ENCODE data around the gene LHPP. TPM values are rescaled to one million over a fixed set of nuclear protein-coding genes. Genes with fewer than 3 reads are reported as not detected.
"Not testable (repeated sequence)": the region's sequence is repeated elsewhere in the genome, so short reads cannot be mapped to it uniquely, and the experiment has no call there.

Gene LHPP
- total and polyA plus RNA-seq, 4 donors, result 15.0 to 58.3 (median 35.9) TPM

DNA sequence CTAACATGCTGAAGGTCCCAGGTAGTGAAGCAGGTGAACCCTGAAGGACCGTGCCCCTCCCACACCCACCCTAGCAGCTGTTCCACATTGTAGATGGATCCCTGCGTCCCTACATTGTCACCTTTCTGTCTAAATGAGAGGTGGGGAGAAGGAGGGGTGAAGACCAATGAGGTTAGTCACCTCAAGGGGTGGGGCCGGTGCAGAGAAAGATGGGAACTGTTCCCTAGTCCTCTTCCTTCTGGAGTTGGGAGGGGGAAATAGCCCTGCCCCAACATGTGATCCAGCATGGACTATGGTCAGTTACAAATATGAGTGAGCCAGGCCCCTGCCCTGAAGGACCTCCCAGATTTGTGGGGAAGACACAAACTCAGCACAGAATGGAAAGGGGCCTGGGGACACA lies 124.5 kb downstream of the LHPP start:
- H3K4me3 ChIP-seq (ENCODE audit: low read depth, low read length), result no peak overlapping the region
- H3K27me3 ChIP-seq (ENCODE audit: control insufficient read depth, insufficient read depth, low read length), result no peaks in the 10 kb centered on the region
- no peaks in the 10 kb centered on the region for H3K9me3 ChIP-seq (ENCODE audit: control insufficient read depth, insufficient read depth, low read length)
- no peak overlapping the region for H3K27ac ChIP-seq (ENCODE audit: low read depth, low read length)
- no peak for DNase-seq (ENCODE audit: low read depth in 4 of 6, low spot score in 6 of 6)
- no CpG with 5 or more reads among the region's 3 CpGs for WGBS (ENCODE audit: insufficient coverage)
- peaks cover 34% of the 10 kb centered on the region for H3K4me1 ChIP-seq (ENCODE audit: control insufficient read depth, insufficient read depth, low read length)
- no peaks in the 10 kb centered on the region for H3K36me3 ChIP-seq (ENCODE audit: control insufficient read depth, insufficient read depth, low read length)

DNA sequence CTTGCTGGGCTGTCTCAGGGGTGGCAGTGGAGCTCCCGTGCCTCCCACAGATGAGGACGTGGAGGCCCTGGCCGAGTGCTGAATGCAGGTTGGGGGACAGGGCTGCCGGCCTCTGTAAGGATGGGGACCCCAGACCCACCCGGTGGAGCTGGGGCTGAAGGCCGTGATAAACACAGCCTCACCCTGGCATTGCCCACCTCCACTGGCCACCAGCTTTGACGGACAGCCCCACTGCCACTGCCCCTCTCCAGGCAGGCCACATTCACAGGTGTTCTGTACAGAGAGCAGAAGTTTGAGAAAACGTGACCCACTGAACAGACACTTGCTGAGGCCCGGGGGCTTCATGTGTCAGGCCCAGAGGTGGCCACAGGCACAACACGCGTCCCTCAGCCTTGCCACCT lies 126.2 kb downstream of the LHPP start:
- H3K9me3 ChIP-seq (ENCODE audit: control insufficient read depth, insufficient read depth, low read length), result peaks cover 4% of the 10 kb centered on the region
- H3K4me1 ChIP-seq (ENCODE audit: control insufficient read depth, insufficient read depth, low read length), result peaks cover 35% of the 10 kb centered on the region
- 98% methylated on average over 6 of the region's 11 CpGs for WGBS (ENCODE audit: insufficient coverage)
- no peak for DNase-seq (ENCODE audit: low read depth in 4 of 6, low spot score in 6 of 6)
- H3K4me3 ChIP-seq (ENCODE audit: low read depth, low read length), result no peak overlapping the region
- H3K36me3 ChIP-seq (ENCODE audit: control insufficient read depth, insufficient read depth, low read length), result peaks cover 3% of the 10 kb centered on the region
- no peak overlapping the region for H3K27ac ChIP-seq (ENCODE audit: low read depth, low read length)
- H3K27me3 ChIP-seq (ENCODE audit: control insufficient read depth, insufficient read depth, low read length), result no peaks in the 10 kb centered on the region

DNA sequence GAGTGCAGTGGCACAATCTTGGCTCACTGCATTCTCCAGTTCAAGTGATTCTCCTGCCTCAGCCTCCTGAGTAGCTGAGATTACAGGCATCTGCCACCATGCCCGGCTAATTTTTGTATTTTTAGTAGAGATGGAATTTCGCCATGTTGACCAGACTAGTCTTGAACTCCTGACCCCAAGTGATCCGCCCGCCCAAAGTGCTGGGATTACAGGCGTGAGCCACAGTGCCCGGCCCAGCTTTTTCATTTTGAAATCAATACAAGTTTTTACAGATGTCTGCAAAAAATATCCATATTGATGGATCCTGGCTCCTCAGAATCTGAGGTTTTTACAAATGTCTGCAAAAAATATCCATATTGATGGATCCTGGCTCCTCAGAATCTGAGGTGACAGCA lies 126.7 kb downstream of the LHPP start:
- Histone ChIP-seq H3K4me1 (ENCODE audit: control insufficient read depth, insufficient read depth, low read length) (peaks cover 35% of the 10 kb centered on the region), H3K27ac (ENCODE audit: low read depth, low read length) (peak overlapping the region; percentile 86)
- not testable (repeated sequence) for H3K27me3 ChIP-seq (ENCODE audit: control insufficient read depth, insufficient read depth, low read length); H3K9me3 ChIP-seq (ENCODE audit: control insufficient read depth, insufficient read depth, low read length); H3K36me3 ChIP-seq (ENCODE audit: control insufficient read depth, insufficient read depth, low read length); H3K4me3 ChIP-seq (ENCODE audit: low read depth, low read length); DNase-seq (ENCODE audit: low read depth in 4 of 6, low spot score in 6 of 6)
- WGBS (ENCODE audit: insufficient coverage), result 90% methylated on average over 5 of the region's 6 CpGs

DNA sequence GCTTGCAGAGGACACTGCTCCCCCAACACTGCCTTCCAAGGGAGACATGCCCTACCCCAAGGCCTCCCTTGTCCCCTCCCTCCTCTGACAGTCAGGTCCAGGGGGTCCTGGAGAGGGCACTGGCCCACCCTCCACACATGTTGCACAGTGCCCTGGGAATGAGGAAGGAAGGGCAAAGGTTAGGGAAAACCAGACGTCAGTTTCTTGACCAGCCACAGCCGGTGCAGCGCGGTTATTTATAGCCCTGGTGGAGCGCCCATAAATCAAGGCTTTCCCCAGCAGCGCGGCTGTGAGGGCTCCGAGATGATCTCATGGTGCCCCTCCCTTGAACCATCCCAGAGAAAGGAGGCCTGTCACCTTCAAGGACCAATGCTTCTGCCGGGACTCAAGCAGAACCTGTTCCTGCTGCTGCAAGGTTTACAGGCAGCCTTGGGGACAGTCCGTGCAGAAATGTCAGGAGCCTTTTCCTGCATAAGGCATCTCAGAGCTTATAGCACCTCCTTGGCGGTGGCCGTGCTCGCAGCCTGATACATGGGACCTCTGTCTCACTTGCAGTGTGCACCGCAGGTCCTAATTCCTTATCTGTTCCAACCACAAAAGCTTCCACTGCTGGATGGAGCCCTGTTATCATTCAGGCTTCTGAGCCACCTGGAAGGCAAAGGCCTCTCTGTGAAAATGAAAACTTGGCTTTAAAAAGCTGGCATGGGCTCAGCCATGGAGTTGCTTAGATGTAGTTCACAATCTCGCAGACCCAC lies 127.3 kb downstream of the LHPP start:
- peaks cover 4% of the 10 kb centered on the region for H3K9me3 ChIP-seq (ENCODE audit: control insufficient read depth, insufficient read depth, low read length)
- peaks cover 35% of the 10 kb centered on the region for H3K4me1 ChIP-seq (ENCODE audit: control insufficient read depth, insufficient read depth, low read length)
- 35% methylated on average over 15 of the region's 15 CpGs for whole genome bisulfite sequencing (ENCODE audit: insufficient coverage)
- H3K27me3 ChIP-seq (ENCODE audit: control insufficient read depth, insufficient read depth, low read length), result no peaks in the 10 kb centered on the region
- H3K27ac ChIP-seq (ENCODE audit: low read depth, low read length), result peak overlapping the region; percentile 86
- peak in 2 of 6 donors; percentile 57 to 71 for DNase-seq (ENCODE audit: low read depth in 4 of 6, low spot score in 6 of 6)
- H3K4me3 ChIP-seq (ENCODE audit: low read depth, low read length), result no peak overlapping the region
- H3K36me3 ChIP-seq (ENCODE audit: control insufficient read depth, insufficient read depth, low read length), result peaks cover 4% of the 10 kb centered on the region

DNA sequence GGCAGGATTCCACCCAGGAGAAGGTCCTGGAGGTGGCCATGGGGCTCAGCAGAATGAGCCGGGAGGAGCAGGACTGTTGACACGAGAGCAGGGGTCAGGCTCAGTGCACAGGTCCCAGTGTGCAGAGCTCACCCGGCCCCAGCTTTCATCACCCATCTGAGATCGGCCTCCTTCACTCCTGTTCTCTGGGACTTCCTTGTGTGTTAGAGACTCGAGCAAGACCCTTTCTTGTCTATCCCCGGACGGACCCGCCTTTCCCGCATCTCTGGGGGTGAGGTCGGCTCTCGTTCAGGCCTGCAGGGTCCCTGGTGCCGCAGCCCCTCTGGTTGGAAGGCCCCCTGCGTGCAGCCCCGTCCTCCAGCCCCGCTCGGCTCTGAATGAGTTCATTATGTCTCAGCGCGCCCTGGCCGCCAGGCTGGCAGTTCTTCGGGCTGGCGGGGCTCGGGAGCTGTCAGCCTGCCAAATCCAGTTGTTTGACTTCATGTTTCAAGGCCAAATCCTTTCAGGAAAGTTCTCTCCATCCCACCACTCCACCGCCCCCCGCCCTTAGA lies 127.9 kb downstream of the LHPP start:
- no peaks in the 10 kb centered on the region for H3K27me3 ChIP-seq (ENCODE audit: control insufficient read depth, insufficient read depth, low read length)
- peak; percentile 47 to 89 (median 64) for DNase-seq (ENCODE audit: low read depth in 4 of 6, low spot score in 6 of 6)
- WGBS (ENCODE audit: insufficient coverage), result 18% methylated on average over 22 of the region's 24 CpGs
- H3K4me1 ChIP-seq (ENCODE audit: control insufficient read depth, insufficient read depth, low read length), result peaks cover 35% of the 10 kb centered on the region
- H3K27ac ChIP-seq (ENCODE audit: low read depth, low read length), result peak overlapping the region; percentile 86
- peaks cover 4% of the 10 kb centered on the region for H3K9me3 ChIP-seq (ENCODE audit: control insufficient read depth, insufficient read depth, low read length)
- H3K36me3 ChIP-seq (ENCODE audit: control insufficient read depth, insufficient read depth, low read length), result peaks cover 4% of the 10 kb centered on the region
- H3K4me3 ChIP-seq (ENCODE audit: low read depth, low read length), result no peak overlapping the region

DNA sequence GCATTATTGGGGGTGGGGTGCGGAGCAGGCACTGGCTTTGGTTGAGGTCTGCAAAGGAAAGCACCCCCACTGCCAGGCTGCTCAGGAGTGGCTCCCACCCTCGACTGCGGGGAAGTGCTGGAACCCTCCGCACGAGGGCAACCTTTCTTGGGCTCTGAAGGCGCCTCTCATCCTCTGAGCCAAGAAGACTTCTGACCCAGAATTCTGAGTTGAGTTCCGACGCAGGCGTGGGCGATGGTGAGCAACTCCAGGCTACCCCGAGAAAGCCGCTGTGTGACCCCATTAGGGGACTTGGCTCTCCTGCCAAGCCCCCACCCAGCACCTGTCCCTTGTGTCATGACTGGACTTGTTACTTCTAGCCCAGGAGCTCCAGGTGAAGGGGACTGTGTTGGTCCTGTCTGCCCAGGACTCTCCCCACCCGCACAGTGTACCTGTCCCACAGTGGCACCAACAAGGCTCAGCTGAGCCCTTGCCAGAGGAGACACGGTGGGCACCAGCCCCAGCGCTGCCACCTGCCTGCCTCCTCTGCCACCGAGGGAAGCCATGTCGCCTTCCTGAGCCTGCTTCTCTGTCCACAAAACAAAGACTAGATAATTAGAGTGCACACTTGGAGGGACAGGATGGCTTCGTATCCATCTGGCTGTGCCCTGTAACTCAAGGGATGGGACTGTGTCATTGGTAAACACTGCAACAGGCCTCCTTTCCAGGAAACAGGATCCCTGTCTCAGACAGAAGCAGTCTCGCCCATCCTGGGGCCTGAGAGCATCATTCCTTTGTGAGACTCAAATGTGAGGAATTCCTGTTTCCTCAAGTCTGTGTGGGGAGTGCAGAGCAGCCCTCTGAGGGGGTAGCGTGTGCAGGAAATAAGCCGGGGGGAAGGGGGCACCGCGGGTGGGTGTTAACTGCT lies 128.8 kb downstream of the LHPP start:
- 80% methylated on average over 18 of the region's 23 CpGs for WGBS (ENCODE audit: insufficient coverage)

DNA sequence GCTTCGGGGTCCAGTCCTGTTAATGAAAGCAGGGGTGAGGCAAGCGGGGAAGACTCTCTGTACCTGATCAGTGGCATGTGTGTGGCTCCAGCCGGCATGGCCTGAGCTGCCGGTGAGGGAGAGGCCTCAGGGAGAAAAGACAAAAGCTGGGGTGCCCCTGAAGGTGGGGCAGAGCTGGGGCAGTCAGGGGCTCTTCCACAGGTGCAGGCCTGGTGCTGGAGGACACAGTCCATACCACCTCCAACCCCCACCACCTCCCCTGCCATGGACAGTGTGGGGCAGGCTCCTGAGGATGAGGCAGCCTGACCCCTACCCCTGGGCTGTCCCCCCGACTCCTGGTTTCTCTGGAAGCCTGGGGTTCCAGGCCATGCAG lies 129.5 kb downstream of the LHPP start:
- no peak overlapping the region for H3K27ac ChIP-seq (ENCODE audit: low read depth, low read length)
- H3K4me1 ChIP-seq (ENCODE audit: control insufficient read depth, insufficient read depth, low read length), result peaks cover 35% of the 10 kb centered on the region
- no peak overlapping the region for H3K4me3 ChIP-seq (ENCODE audit: low read depth, low read length)
- peaks cover 8% of the 10 kb centered on the region for H3K36me3 ChIP-seq (ENCODE audit: control insufficient read depth, insufficient read depth, low read length)
- peaks cover 4% of the 10 kb centered on the region for H3K9me3 ChIP-seq (ENCODE audit: control insufficient read depth, insufficient read depth, low read length)
- DNase-seq (ENCODE audit: low read depth in 4 of 6, low spot score in 6 of 6), result no peak
- no peaks in the 10 kb centered on the region for H3K27me3 ChIP-seq (ENCODE audit: control insufficient read depth, insufficient read depth, low read length)
- WGBS (ENCODE audit: insufficient coverage), result 100% methylated on average over 2 of the region's 5 CpGs

More for the DNA sequence above, 128.8 kb downstream of the LHPP start:
- DNase-seq (ENCODE audit: low read depth in 4 of 6, low spot score in 6 of 6), result no peak
- Histone ChIP-seq H3K36me3 (ENCODE audit: control insufficient read depth, insufficient read depth, low read length) (peaks cover 8% of the 10 kb centered on the region), H3K4me3 (ENCODE audit: low read depth, low read length) (no peak overlapping the region), H3K27ac (ENCODE audit: low read depth, low read length) (peak overlapping the region; percentile 75), H3K9me3 (ENCODE audit: control insufficient read depth, insufficient read depth, low read length) (peaks cover 4% of the 10 kb centered on the region), H3K4me1 (ENCODE audit: control insufficient read depth, insufficient read depth, low read length) (peaks cover 35% of the 10 kb centered on the region), H3K27me3 (ENCODE audit: control insufficient read depth, insufficient read depth, low read length) (no peaks in the 10 kb centered on the region)

DNA sequence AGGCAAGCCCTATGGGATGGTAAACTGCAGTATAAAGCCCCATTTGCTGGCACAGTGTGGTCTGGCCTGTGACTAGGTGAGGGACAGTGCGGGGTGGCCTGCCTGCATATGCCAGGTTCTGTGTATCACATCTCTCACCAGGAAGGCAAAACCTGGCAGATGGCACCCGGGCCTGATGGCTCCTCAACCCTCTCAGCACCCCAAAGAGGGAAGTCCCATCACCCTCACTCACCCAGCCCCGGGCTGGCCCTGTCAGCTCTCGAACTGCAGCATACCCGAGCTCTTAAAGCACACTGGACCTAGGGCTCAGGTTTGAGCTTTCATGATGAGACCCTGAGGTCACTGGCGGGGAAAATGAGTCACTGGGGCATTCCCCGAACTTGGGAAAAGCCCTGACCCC lies 130.5 kb downstream of the LHPP start:
- WGBS (ENCODE audit: insufficient coverage), result 94% methylated on average over 6 of the region's 7 CpGs
- peaks cover 8% of the 10 kb centered on the region for H3K36me3 ChIP-seq (ENCODE audit: control insufficient read depth, insufficient read depth, low read length)
- peaks cover 35% of the 10 kb centered on the region for H3K4me1 ChIP-seq (ENCODE audit: control insufficient read depth, insufficient read depth, low read length)
- H3K27ac ChIP-seq (ENCODE audit: low read depth, low read length), result no peak overlapping the region
- no peak overlapping the region for H3K4me3 ChIP-seq (ENCODE audit: low read depth, low read length)
- no peak for DNase-seq (ENCODE audit: low read depth in 4 of 6, low spot score in 6 of 6)
- peaks cover 4% of the 10 kb centered on the region for H3K9me3 ChIP-seq (ENCODE audit: control insufficient read depth, insufficient read depth, low read length)
- H3K27me3 ChIP-seq (ENCODE audit: control insufficient read depth, insufficient read depth, low read length), result no peaks in the 10 kb centered on the region

DNA sequence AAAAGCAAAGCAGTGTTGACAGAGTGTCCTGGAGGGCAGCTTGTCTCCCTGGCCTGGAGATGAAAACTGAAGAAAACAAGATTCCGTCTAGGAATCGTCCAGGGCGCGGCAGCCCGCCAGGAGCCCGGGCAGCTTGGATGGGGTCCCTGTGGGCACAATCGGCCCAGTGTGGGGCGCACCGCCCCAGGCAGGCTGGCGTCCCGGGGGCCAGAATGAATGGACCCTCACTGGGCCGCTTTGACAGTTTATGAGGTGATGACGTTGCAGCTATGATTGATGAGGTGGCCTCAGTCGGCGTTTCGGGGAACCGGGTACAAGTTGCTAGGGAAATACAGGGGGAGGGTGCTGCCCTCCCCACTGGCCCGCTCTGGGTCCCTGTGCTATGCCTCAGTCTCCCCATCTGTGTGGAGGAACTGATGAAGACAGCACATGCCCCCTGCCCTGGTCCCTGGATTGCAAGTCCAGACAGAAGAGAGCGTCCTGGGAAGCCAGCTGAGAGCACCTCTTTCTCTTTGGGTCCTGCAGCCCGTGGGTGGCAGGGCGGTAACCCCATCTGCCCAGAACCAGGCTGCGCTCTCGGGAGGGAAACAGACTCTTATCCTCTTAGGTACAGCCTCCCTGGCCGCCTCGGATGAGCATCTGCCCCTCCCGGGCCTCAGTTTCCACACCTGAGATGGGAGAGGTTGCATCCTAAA lies 131.3 kb downstream of the LHPP start:
- peaks cover 32% of the 10 kb centered on the region for H3K4me1 ChIP-seq (ENCODE audit: control insufficient read depth, insufficient read depth, low read length)
- peaks cover 13% of the 10 kb centered on the region for H3K36me3 ChIP-seq (ENCODE audit: control insufficient read depth, insufficient read depth, low read length)
- DNase-seq (ENCODE audit: low read depth in 4 of 6, low spot score in 6 of 6), result no peak
- H3K9me3 ChIP-seq (ENCODE audit: control insufficient read depth, insufficient read depth, low read length), result peaks cover 4% of the 10 kb centered on the region
- 80% methylated on average over 24 of the region's 26 CpGs for WGBS (ENCODE audit: insufficient coverage)
- no peaks in the 10 kb centered on the region for H3K27me3 ChIP-seq (ENCODE audit: control insufficient read depth, insufficient read depth, low read length)
- no peak overlapping the region for H3K27ac ChIP-seq (ENCODE audit: low read depth, low read length)
- no peak overlapping the region for H3K4me3 ChIP-seq (ENCODE audit: low read depth, low read length)

Measured in spinal cord (tissue), 10 donors.